ENCODE data around the gene TNFAIP2. TPM values are rescaled to one million over a fixed set of nuclear protein-coding genes. Genes with fewer than 3 reads are reported as not detected.

Gene TNFAIP2
- total RNA-seq, 1 donor from 2014 or later = 21.5 TPM

- Mint-ChIP-seq H3K9me3 (no peaks in the 10 kb centered on the region), H3K4me1 (ENCODE audit: unreplicated experiment) (peaks cover 28% of the 10 kb centered on the region), H3K4me3 (no peak overlapping the region), H3K27me3 (no peaks in the 10 kb centered on the region), H3K27ac (no peak overlapping the region), H3K36me3 (peaks cover 5% of the 10 kb centered on the region)
- DNase-seq (ENCODE audit: extremely low spot score, unreplicated experiment) = no peak
- TF ChIP-seq CTCF (conservative IDR thresholded peaks at IDR 0.05) = no peak
Measured at GRCh38 chr14:103134405-103134804, 11.1 kb downstream of the TNFAIP2 start.

- Mint-ChIP-seq H3K36me3 (peaks cover 5% of the 10 kb centered on the region), H3K4me3 (no peak overlapping the region), H3K27me3 (no peaks in the 10 kb centered on the region), H3K9me3 (no peaks in the 10 kb centered on the region), H3K4me1 (ENCODE audit: unreplicated experiment) (peaks cover 33% of the 10 kb centered on the region), H3K27ac (no peak overlapping the region)
- no peak for DNase-seq (ENCODE audit: extremely low spot score, unreplicated experiment)
- TF ChIP-seq CTCF (conservative IDR thresholded peaks at IDR 0.05) = no peak
Measured at GRCh38 chr14:103134919-103135318, 11.7 kb downstream of the TNFAIP2 start.

- Mint-ChIP-seq H3K36me3 (peaks cover 5% of the 10 kb centered on the region), H3K27ac (no peak overlapping the region), H3K9me3 (no peaks in the 10 kb centered on the region)
Measured at GRCh38 chr14:103135333-103136260, 12.3 kb downstream of the TNFAIP2 start.

GRCh38 chr14:103136388-103137271 lies 13.4 kb downstream of the TNFAIP2 start:
- no peak for DNase-seq (ENCODE audit: extremely low spot score, unreplicated experiment)
- Mint-ChIP-seq H3K4me3 (no peak overlapping the region), H3K9me3 (no peaks in the 10 kb centered on the region), H3K27me3 (peaks cover 3% of the 10 kb centered on the region), H3K27ac (peak overlapping the region; percentile 80), H3K36me3 (peaks cover 5% of the 10 kb centered on the region), H3K4me1 (ENCODE audit: unreplicated experiment) (peaks cover 37% of the 10 kb centered on the region)
- TF ChIP-seq CTCF (conservative IDR thresholded peaks at IDR 0.05) = no peak

More at GRCh38 chr14:103135333-103136260, 12.3 kb downstream of the TNFAIP2 start:
- Mint-ChIP-seq H3K4me1 (ENCODE audit: unreplicated experiment) (peaks cover 36% of the 10 kb centered on the region), H3K27me3 (no peaks in the 10 kb centered on the region), H3K4me3 (no peak overlapping the region)
- DNase-seq (ENCODE audit: extremely low spot score, unreplicated experiment) = no peak
- no peak for TF ChIP-seq CTCF (conservative IDR thresholded peaks at IDR 0.05)

GRCh38 chr14:103137689-103138300 lies 14.5 kb downstream of the TNFAIP2 start:
- H3K9me3 Mint-ChIP-seq = no peaks in the 10 kb centered on the region
- no peak for TF ChIP-seq CTCF (conservative IDR thresholded peaks at IDR 0.05)
- no peak overlapping the region for H3K27ac Mint-ChIP-seq
- peaks cover 7% of the 10 kb centered on the region for H3K27me3 Mint-ChIP-seq
- no peak for DNase-seq (ENCODE audit: extremely low spot score, unreplicated experiment)
- peaks cover 48% of the 10 kb centered on the region for H3K4me1 Mint-ChIP-seq (ENCODE audit: unreplicated experiment)
- no peak overlapping the region for H3K4me3 Mint-ChIP-seq
- H3K36me3 Mint-ChIP-seq = peaks cover 5% of the 10 kb centered on the region
